ENCODE measurements around the gene PACRGL. TPM values are rescaled to one million over a fixed set of nuclear protein-coding genes. Genes with fewer than 3 reads are reported as not detected.

PACRGL gene
- total and polyA plus RNA-seq, 10 of the 15 experiments (the other 5 are each of a cell fraction or from before 2014, with no cell fraction given) = 1.7 to 17.2 (median 7.3) TPM

GRCh38 chr4:20700007-20700761, at the start of gene PACRGL (continued):
- TF ChIP-seq, protein P1, sequence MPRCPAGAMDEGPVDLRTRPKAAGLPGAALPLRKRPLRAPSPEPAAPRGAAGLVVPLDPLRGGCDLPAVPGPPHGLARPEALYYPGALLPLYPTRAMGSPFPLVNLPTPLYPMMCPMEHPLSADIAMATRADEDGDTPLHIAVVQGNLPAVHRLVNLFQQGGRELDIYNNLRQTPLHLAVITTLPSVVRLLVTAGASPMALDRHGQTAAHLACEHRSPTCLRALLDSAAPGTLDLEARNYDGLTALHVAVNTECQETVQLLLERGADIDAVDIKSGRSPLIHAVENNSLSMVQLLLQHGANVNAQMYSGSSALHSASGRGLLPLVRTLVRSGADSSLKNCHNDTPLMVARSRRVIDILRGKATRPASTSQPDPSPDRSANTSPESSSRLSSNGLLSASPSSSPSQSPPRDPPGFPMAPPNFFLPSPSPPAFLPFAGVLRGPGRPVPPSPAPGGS (IDR thresholded peaks at IDR 0.05; ENCODE audit: borderline replicate concordance, insufficient read depth, low read depth, low read length, poor library complexity, severe bottlenecking) = no peak
- TF ChIP-seq SMAD5 (IDR thresholded peaks at IDR 0.05; ENCODE audit: low read depth) (no peak), TAF1 (IDR thresholded peaks at IDR 0.05; ENCODE audit: borderline replicate concordance, low read depth, low read length) (peak; percentile 66; the same call in 1 of the 2 replicates), ASH2L (IDR thresholded peaks at IDR 0.05; ENCODE audit: borderline replicate concordance, low read depth) (no peak), KAT2A (conservative IDR thresholded peaks at IDR 0.05; ENCODE audit: control insufficient read depth, low read depth, low read length) (no peak), TCF7 (IDR thresholded peaks at IDR 0.05; ENCODE audit: borderline replicate concordance) (no peak), ZNF24 (IDR thresholded peaks at IDR 0.05) (no peak), GATAD2B (conservative IDR thresholded peaks at IDR 0.05; ENCODE audit: low read depth) (no peak), FOS (IDR thresholded peaks at IDR 0.05; ENCODE audit: borderline replicate concordance, extremely low read depth, insufficient read length) (no peak), ZNF384 (IDR thresholded peaks at IDR 0.05; ENCODE audit: borderline replicate concordance, low read depth, low read length) (no peak), CHD4 (IDR thresholded peaks at IDR 0.05) (no peak), IKZF2 (IDR thresholded peaks at IDR 0.05) (no peak), STAT3 (IDR thresholded peaks at IDR 0.05; ENCODE audit: low read depth, low read length) (no peak), ZNF207 (IDR thresholded peaks at IDR 0.05; ENCODE audit: borderline replicate concordance) (peak; percentile 65; the same call in 1 of the 2 replicates), POLR2AphosphoS5 (IDR thresholded peaks at IDR 0.05; ENCODE audit: low read length) (peak; percentile 83), SPI1 (IDR thresholded peaks at IDR 0.05; ENCODE audit: borderline replicate concordance, insufficient read depth, low read depth, low read length) (0 out of 2 replicates have a peak, but pooled peaks have one; percentile 9), PAX8 (IDR thresholded peaks at IDR 0.05) (no peak), MTA3 (IDR thresholded peaks at IDR 0.05; ENCODE audit: borderline replicate concordance, low read length) (no peak), SMC3 (IDR thresholded peaks at IDR 0.05; ENCODE audit: borderline replicate concordance, low read length) (no peak), CHD1 (IDR thresholded peaks at IDR 0.05; ENCODE audit: low read depth, low read length) (no peak), SUPT20H (IDR thresholded peaks at IDR 0.05; ENCODE audit: borderline replicate concordance, control insufficient read depth, low read depth, low read length) (no peak), NRF1 (conservative IDR thresholded peaks at IDR 0.05; ENCODE audit: low read depth, low read length) (no peak), BACH1 (IDR thresholded peaks at IDR 0.05; ENCODE audit: borderline replicate concordance) (no peak)
- TF ChIP-seq, protein P2, sequence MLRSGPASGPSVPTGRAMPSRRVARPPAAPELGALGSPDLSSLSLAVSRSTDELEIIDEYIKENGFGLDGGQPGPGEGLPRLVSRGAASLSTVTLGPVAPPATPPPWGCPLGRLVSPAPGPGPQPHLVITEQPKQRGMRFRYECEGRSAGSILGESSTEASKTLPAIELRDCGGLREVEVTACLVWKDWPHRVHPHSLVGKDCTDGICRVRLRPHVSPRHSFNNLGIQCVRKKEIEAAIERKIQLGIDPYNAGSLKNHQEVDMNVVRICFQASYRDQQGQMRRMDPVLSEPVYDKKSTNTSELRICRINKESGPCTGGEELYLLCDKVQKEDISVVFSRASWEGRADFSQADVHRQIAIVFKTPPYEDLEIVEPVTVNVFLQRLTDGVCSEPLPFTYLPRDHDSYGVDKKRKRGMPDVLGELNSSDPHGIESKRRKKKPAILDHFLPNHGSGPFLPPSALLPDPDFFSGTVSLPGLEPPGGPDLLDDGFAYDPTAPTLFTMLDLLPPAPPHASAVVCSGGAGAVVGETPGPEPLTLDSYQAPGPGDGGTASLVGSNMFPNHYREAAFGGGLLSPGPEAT (IDR thresholded peaks at IDR 0.05; ENCODE audit: low read depth) = peak; percentile 66; the same call in 1 of the 2 replicates
- TF ChIP-seq, protein P3, sequence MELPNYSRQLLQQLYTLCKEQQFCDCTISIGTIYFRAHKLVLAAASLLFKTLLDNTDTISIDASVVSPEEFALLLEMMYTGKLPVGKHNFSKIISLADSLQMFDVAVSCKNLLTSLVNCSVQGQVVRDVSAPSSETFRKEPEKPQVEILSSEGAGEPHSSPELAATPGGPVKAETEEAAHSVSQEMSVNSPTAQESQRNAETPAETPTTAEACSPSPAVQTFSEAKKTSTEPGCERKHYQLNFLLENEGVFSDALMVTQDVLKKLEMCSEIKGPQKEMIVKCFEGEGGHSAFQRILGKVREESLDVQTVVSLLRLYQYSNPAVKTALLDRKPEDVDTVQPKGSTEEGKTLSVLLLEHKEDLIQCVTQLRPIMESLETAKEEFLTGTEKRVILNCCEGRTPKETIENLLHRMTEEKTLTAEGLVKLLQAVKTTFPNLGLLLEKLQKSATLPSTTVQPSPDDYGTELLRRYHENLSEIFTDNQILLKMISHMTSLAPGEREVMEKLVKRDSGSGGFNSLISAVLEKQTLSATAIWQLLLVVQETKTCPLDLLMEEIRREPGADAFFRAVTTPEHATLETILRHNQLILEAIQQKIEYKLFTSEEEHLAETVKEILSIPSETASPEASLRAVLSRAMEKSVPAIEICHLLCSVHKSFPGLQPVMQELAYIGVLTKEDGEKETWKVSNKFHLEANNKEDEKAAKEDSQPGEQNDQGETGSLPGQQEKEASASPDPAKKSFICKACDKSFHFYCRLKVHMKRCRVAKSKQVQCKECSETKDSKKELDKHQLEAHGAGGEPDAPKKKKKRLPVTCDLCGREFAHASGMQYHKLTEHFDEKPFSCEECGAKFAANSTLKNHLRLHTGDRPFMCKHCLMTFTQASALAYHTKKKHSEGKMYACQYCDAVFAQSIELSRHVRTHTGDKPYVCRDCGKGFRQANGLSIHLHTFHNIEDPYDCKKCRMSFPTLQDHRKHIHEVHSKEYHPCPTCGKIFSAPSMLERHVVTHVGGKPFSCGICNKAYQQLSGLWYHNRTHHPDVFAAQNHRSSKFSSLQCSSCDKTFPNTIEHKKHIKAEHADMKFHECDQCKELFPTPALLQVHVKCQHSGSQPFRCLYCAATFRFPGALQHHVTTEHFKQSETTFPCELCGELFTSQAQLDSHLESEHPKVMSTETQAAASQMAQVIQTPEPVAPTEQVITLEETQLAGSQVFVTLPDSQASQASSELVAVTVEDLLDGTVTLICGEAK (IDR thresholded peaks at IDR 0.05; ENCODE audit: borderline replicate concordance) = no peak; the same call in 1 of the 2 replicates
